Tibial nerve (tissue), 4 donors: ENCODE results near the gene ATP6V1C2.
"Not testable (repeated sequence)": the region's sequence is repeated elsewhere in the genome, so short reads cannot be mapped to it uniquely, and the experiment has no call there.

ENCODE experiments used
- CTCF ChIP-seq, 5 experiments: fragments of 200-600 bp in 3 of 5; fragments of 450-650 bp in 2 of 5; sonication (generic) in 3 of 5; IDR thresholded peaks; one replicate each; pipeline ENCODE4 v1.5.1; 2016 to 2019; ENCODE audit warnings: antibody characterized with exemption in 5 of 5, mild to moderate bottlenecking in 3 of 5, moderate library complexity in 2 of 5
- EP300 ChIP-seq, 2 donors: sonication (generic); formaldehyde crosslinking; IDR thresholded peaks; one replicate each; pipeline ENCODE4 v1.6.1; 2017; ENCODE audit warnings: antibody characterized with exemption in 2 of 2, mild to moderate bottlenecking in 1 of 2

GRCh38 chr2:10813163-10814138, 92.0 kb downstream of the ATP6V1C2 start:
- not testable (repeated sequence) for TF ChIP-seq CTCF, EP300 (IDR thresholded peaks at IDR 0.05)
